Mucosa of descending colon (tissue), 3 donors: ENCODE data around the gene SDK1. TPM values are rescaled to one million over a fixed set of nuclear protein-coding genes. Genes with fewer than 3 reads are reported as not detected.

ENCODE experiments used
- ATAC-seq: fragments of 200-7000 bp; cut with Tn5 transposase; one replicate; pipeline ENCODE4 v1.9.1; 2020; ENCODE audit warnings: mild to moderate bottlenecking, moderate library complexity
- DNase-seq, 3 donors: peaks; one replicate each; pipeline ENCODE4 v3.0.0-alpha.2; 2020
- H3K36me3 ChIP-seq: fragments of 200-600 bp; one replicate; pipeline ENCODE4 v1.8.0; 2021; ENCODE audit warnings: low read depth, mild to moderate bottlenecking
- H3K4me1 ChIP-seq: fragments of 200-600 bp; one replicate; pipeline ENCODE4 v1.8.0; 2021; ENCODE audit warnings: low read depth, mild to moderate bottlenecking
- H3K4me3 ChIP-seq: fragments of 200-600 bp; one replicate; pipeline ENCODE4 v1.8.0; 2021; ENCODE audit warnings: mild to moderate bottlenecking
- H3K9me3 ChIP-seq: fragments of 200-600 bp; one replicate; pipeline ENCODE4 v1.8.0; 2021; ENCODE audit warnings: mild to moderate bottlenecking
- CTCF ChIP-seq: fragments of 200-600 bp; IDR thresholded peaks from one replicate; pipeline ENCODE4 v1.8.0; 2022; ENCODE audit warnings: antibody characterized with exemption, mild to moderate bottlenecking
- intact Hi-C, 2 donors: fragments of 100-400 bp; cut with DNase I in 1 of 2; cut with micrococcal nuclease in 1 of 2; formaldehyde crosslinking; loops; one replicate each; pipeline versions ENCODE4 v1.11.0 to v1.11.1; 2022; cut with DNase I, micrococcal nuclease
- total RNA-seq, 3 donors: library from RNA; stranded (reverse); fragmentation: NEBNext Ultra II Directional in 2 of 3; extraction: Animal tissue kit (Norgen Biotek cat#: 25700) in 2 of 3; gene quantifications; one replicate each; pipeline versions ENCODE4 v1.2.1 to v1.2.4, GENCODE V29; 2021 to 2023
- donor health status: DM: no; HTN: no; CAD: no; lungs with moderate emphysema.
- donor health status: DM: no; HTN: no; CAD: no.
- donor health status: DM: no; HTN: yes; CAD: no.

SDK1 gene
- total RNA-seq, 3 donors from 2014 or later = 2.7 to 20.2 (median 4.2) TPM

DNA sequence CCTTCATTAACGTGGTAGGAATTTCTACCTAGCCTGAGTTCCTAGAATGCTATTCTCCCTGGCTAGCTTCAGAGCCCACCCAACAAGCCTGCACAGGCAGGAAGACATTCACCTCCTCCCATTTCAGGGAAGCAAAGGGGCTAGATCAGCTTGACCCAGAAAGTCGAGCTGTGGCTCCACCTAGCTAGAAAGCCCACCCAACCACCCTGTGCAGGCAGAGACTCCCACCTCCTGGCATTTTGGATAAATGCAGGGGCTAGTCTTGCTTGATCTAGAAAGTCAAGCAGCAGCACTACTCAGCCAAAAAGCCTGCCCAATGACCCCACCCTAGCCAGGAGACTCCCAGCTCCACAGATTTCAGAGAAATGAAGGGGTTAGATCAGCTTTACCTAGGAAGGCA, 479.5 kb downstream of the SDK1 start:
- TF ChIP-seq CTCF = no peak
- intact Hi-C loops = no loop called here
- Histone ChIP-seq H3K9me3 (peaks cover 9% of the 10 kb centered on the region), H3K36me3 (no peaks in the 10 kb centered on the region), H3K4me3 (no peak overlapping the region), H3K4me1 (no peaks in the 10 kb centered on the region)
- no peak for ATAC-seq
- DNase-seq = no peak

GRCh38 chr7:3781607-3782006, 480.6 kb downstream of the SDK1 start:
- no peaks in the 10 kb centered on the region for H3K36me3 ChIP-seq
- no peak for TF ChIP-seq CTCF
- no peaks in the 10 kb centered on the region for H3K4me1 ChIP-seq
- DNase-seq (no peak), ATAC-seq (no peak)
- intact Hi-C loops = no loop called here
- H3K4me3 ChIP-seq = no peak overlapping the region
- H3K9me3 ChIP-seq = peaks cover 9% of the 10 kb centered on the region

DNA sequence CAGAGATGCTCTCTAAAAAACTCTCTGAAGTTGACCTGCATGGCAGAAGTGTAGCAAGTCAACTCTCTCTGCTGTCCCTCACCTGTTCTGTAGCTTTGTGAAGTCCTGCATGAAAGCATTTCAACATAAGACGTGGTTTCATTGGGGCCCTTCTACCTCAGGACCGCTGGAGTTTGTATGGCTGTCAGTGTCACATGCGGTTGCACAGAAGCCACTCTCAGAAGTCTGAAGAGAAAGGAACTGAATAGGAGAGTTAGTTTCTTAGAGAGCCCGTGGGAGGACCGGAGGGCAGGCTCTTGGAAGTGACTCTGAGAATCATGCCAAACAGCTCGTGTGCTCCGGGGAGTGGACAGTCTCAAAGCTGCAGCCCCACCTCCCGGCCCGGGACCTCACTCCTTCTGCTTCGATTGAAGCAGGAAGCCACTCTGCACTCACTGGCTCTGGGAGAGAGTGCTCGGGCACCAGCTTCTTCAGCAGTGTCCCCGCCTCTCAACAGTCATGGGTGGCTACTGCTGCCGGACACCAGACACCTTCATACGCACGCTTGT, 486.7 kb downstream of the SDK1 start:
- no peak for ATAC-seq
- DNase-seq = peak in 1 of 3 donors; percentile 13

DNA sequence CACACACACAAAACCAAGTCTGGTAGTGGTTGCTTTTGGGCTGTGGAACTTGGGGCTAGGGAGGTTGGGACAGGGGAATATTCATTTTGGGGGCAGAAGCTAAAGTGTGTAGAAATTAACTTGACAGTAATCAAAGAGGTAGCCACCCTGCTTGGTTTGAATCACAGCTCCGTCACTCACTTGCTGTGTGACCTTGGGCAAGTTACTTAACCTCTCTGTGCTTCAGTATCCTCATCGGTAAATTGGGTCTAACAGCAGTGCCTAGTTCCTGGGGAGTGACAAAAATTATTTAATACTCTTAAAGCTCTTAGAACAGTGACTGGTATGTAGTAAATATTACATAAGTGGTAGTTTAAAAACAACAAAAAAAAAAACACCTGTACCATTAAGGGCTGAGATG, 489.8 kb downstream of the SDK1 start:
- ATAC-seq = no peak
- no peak for DNase-seq

More for the DNA sequence above, 486.7 kb downstream of the SDK1 start:
- no peaks in the 10 kb centered on the region for H3K9me3 ChIP-seq
- no peaks in the 10 kb centered on the region for H3K4me1 ChIP-seq
- H3K4me3 ChIP-seq = no peak overlapping the region
- no peaks in the 10 kb centered on the region for H3K36me3 ChIP-seq
- no peak for TF ChIP-seq CTCF
- intact Hi-C loops = no loop called here

GRCh38 chr7:3791327-3791726, 490.3 kb downstream of the SDK1 start:
- TF ChIP-seq CTCF = no peak
- ATAC-seq (no peak), DNase-seq (no peak)
- H3K4me3 ChIP-seq = no peak overlapping the region
- no peaks in the 10 kb centered on the region for H3K9me3 ChIP-seq
- intact Hi-C loops = no loop called here
- H3K36me3 ChIP-seq = no peaks in the 10 kb centered on the region
- H3K4me1 ChIP-seq = no peaks in the 10 kb centered on the region

More for the DNA sequence above, 489.8 kb downstream of the SDK1 start:
- Histone ChIP-seq H3K4me3 (no peak overlapping the region), H3K9me3 (no peaks in the 10 kb centered on the region), H3K36me3 (no peaks in the 10 kb centered on the region), H3K4me1 (no peaks in the 10 kb centered on the region)
- TF ChIP-seq CTCF = no peak
- intact Hi-C loops = no loop called here

GRCh38 chr7:3795141-3795540, 494.1 kb downstream of the SDK1 start:
- no peak for ATAC-seq
- Histone ChIP-seq H3K4me3 (no peak overlapping the region), H3K4me1 (no peaks in the 10 kb centered on the region), H3K36me3 (no peaks in the 10 kb centered on the region), H3K9me3 (no peaks in the 10 kb centered on the region)
- intact Hi-C loops = no loop called here
- TF ChIP-seq CTCF = no peak
- DNase-seq = no peak
